ENCODE data around the gene TNPO3.

DNA sequence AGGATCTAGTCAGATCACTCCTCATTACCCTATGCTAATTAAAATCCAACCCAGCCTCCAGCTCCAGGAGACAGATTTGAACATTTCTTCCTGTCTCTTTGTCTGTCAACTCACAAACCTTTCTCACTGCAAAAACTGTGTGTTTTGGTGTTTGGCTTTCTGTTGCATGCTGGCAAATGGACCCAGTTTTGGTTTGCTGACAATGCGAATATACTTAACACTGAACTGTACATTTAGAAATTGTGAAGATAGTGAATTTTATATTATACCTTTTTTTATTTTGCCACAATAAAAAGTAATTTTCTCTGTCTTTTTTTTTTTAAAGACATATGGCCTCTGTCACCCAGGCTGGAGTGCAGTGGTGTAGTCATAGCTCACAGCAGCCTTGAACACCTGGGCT is 18.3 kb upstream of the TNPO3 start:
- TF ChIP-seq, protein P1, sequence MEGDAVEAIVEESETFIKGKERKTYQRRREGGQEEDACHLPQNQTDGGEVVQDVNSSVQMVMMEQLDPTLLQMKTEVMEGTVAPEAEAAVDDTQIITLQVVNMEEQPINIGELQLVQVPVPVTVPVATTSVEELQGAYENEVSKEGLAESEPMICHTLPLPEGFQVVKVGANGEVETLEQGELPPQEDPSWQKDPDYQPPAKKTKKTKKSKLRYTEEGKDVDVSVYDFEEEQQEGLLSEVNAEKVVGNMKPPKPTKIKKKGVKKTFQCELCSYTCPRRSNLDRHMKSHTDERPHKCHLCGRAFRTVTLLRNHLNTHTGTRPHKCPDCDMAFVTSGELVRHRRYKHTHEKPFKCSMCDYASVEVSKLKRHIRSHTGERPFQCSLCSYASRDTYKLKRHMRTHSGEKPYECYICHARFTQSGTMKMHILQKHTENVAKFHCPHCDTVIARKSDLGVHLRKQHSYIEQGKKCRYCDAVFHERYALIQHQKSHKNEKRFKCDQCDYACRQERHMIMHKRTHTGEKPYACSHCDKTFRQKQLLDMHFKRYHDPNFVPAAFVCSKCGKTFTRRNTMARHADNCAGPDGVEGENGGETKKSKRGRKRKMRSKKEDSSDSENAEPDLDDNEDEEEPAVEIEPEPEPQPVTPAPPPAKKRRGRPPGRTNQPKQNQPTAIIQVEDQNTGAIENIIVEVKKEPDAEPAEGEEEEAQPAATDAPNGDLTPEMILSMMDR (IDR thresholded peaks at IDR 0.05) = no peak
- TF ChIP-seq POLR2A (IDR thresholded peaks at IDR 0.05) = no peak
